Epithelial cell of proximal tubule (primary cell): ENCODE results near the gene MSANTD7. TPM values are rescaled to one million over a fixed set of nuclear protein-coding genes. Genes with fewer than 3 reads are reported as not detected.

Experiments
- DNase-seq: peaks from one replicate; pipeline ENCODE4 v3.0.0-alpha.2; 2011; ENCODE audit warnings: low read depth
- H3K4me3 ChIP-seq: 2 replicates; pipeline ENCODE4 v1.5.1; 2011; ENCODE audit warnings: low read depth, mild to moderate bottlenecking, low read length
- total RNA-seq: library from RNA; depleted of rRNA; stranded (reverse); fragments of >200 nt; gene quantifications from 2 replicates; pipeline ENCODE4 v1.2.3, GENCODE V29; 2015
- TF ChIP-seq, protein P1 (sequence below): conservative IDR thresholded peaks from 2 replicates; pipeline ENCODE4 v1.5.1; 2012; ENCODE audit warnings: low read depth, mild to moderate bottlenecking, low read length

Gene MSANTD7
- total RNA-seq, 1 donor from 2014 or later, result 12.1 TPM

- DNase-seq, result no peak
- peak overlapping the region; percentile 96 for H3K4me3 ChIP-seq
- TF ChIP-seq, protein P1, sequence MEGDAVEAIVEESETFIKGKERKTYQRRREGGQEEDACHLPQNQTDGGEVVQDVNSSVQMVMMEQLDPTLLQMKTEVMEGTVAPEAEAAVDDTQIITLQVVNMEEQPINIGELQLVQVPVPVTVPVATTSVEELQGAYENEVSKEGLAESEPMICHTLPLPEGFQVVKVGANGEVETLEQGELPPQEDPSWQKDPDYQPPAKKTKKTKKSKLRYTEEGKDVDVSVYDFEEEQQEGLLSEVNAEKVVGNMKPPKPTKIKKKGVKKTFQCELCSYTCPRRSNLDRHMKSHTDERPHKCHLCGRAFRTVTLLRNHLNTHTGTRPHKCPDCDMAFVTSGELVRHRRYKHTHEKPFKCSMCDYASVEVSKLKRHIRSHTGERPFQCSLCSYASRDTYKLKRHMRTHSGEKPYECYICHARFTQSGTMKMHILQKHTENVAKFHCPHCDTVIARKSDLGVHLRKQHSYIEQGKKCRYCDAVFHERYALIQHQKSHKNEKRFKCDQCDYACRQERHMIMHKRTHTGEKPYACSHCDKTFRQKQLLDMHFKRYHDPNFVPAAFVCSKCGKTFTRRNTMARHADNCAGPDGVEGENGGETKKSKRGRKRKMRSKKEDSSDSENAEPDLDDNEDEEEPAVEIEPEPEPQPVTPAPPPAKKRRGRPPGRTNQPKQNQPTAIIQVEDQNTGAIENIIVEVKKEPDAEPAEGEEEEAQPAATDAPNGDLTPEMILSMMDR, result no peak
Observed at GRCh38 chr10:14838582-14839304, 637 bp downstream of the MSANTD7 start.

GRCh38 chr10:14839305-14839695 is 1.2 kb downstream of the MSANTD7 start:
- no peak for DNase-seq
- H3K4me3 ChIP-seq, result peak overlapping the region; percentile 96
- TF ChIP-seq, protein P1, result no peak

DNA sequence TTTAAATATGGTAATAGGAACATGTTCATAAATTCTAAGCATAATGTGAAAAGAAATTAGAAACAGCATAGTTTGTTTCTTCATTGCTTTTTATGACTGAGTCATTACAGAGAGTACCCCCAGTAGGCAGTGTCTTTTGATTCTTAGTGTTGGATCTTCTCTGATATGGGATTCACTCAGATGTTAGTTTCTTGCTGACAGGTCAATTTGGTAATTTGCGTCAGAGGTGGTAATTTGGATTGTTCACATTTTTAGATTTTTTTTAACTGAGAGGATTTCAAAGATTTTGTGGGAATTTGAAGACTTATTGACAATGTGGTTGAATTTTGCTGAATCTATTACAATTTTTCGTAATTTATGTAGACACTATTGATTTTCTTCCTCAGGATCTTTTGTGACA is 2.1 kb downstream of the MSANTD7 start:
- no peak for DNase-seq
- H3K4me3 ChIP-seq, result no peak overlapping the region
- TF ChIP-seq, protein P1, result no peak

DNA sequence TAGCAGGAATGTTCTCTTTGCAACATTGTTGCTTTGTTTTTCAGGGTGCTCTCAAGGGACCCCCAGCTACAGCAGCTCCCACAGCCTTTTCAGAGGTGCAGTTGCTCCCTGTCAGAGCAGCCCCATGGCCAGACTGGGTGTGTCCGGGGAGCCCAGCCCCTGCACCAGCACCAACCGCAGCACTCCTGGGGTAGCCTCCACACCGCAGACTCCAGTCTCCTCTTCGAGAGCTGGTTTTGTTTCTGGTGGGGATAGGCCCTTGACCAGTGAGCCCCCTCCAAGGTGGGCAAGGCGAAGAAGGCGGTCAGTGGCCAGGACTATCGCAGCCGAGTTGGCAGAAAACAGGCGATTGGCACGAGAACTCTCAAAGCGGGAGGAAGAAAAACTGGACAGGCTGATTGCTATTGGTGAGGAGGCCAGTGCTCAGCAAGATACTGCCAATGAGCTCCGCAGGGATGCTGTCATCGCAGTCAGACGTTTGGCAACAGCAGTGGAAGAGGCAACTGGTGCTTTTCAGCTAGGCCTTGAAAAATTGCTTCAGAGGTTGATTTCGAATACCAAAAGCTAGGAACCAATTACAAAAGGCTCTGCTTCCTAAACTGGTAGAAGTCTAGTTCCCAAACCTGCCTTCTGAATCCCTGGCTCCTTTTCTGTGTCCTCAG is 5.4 kb downstream of the MSANTD7 start:
- no peak overlapping the region for H3K4me3 ChIP-seq
- TF ChIP-seq, protein P1, result no peak

GRCh38 chr10:14844948-14845347 is 6.8 kb downstream of the MSANTD7 start:
- no peak overlapping the region for H3K4me3 ChIP-seq
- DNase-seq, result no peak
- TF ChIP-seq, protein P1, result no peak

More for the DNA sequence above, 5.4 kb downstream of the MSANTD7 start:
- no peak for DNase-seq

DNA sequence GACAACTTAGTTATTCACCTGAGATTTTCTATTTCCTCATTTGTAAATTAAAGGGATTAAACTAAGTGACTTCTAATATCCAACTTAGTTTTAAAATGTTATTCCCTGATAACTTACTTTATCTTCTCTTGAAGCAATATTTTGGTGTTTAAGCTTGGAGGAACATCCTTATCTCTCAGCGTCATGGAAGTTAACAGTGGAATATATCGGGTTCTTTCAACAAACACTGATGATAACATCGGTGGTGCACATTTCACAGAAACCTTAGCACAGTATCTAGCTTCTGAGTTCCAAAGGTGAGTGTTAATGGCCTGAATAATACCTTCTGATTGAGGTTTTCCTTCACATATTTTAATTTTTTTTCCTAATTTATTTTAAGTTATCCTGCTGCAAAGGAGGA is 14.1 kb downstream of the MSANTD7 start:
- no peak for DNase-seq
- no peak overlapping the region for H3K4me3 ChIP-seq
- TF ChIP-seq, protein P1, result no peak

- no peak overlapping the region for H3K4me3 ChIP-seq
- TF ChIP-seq, protein P1, result no peak
- no peak for DNase-seq
Observed at GRCh38 chr10:14855453-14855852, 17.3 kb downstream of the MSANTD7 start.
